ENCODE data around the gene RMDN2. TPM values are rescaled to one million over a fixed set of nuclear protein-coding genes. Genes with fewer than 3 reads are reported as not detected.

RMDN2 gene
- total RNA-seq, 1 donor from 2014 or later: 5.1 TPM

- no peak overlapping the region for H3K27ac Mint-ChIP-seq (ENCODE audit: unreplicated experiment)
- H3K27me3 ChIP-seq (ENCODE audit: insufficient read depth, low read length): no peaks in the 10 kb centered on the region
- H3K9ac ChIP-seq (ENCODE audit: low read length): no peak overlapping the region
- H3K36me3 ChIP-seq (ENCODE audit: insufficient read depth, low read length): no peaks in the 10 kb centered on the region
- peaks cover 17% of the 10 kb centered on the region for H3K4me1 Mint-ChIP-seq (ENCODE audit: low read depth, unreplicated experiment)
- no peaks in the 10 kb centered on the region for H3K36me3 Mint-ChIP-seq (ENCODE audit: low read depth, unreplicated experiment)
- H4K20me1 ChIP-seq (ENCODE audit: insufficient read depth, low read length): no peaks in the 10 kb centered on the region
- H2AFZ ChIP-seq (ENCODE audit: low read depth, low read length): no peak overlapping the region
- DNase-seq (ENCODE audit: low read depth): peak; percentile 88
- no peak overlapping the region for H3K27ac ChIP-seq (ENCODE audit: low read depth, low read length)
- H3K4me3 ChIP-seq (ENCODE audit: insufficient read depth, low read depth, low read length): no peak overlapping the region
- H3K27me3 Mint-ChIP-seq (ENCODE audit: low read depth, unreplicated experiment): no peaks in the 10 kb centered on the region
- H3K4me3 Mint-ChIP-seq (ENCODE audit: unreplicated experiment): no peak overlapping the region
- H3K4me2 ChIP-seq (ENCODE audit: low read length): peak overlapping the region; percentile 23
- no peaks in the 10 kb centered on the region for H3K79me2 ChIP-seq (ENCODE audit: insufficient read depth, low read length)
- TF ChIP-seq EZH2 (IDR thresholded peaks at IDR 0.05; ENCODE audit: insufficient read depth, low read length) (no peak), CTCF (IDR thresholded peaks at IDR 0.05; ENCODE audit: insufficient read depth, low read depth, low read length) (no peak)
- H3K4me1 ChIP-seq (ENCODE audit: insufficient read depth, low read length): peaks cover 22% of the 10 kb centered on the region
- no peaks in the 10 kb centered on the region for H3K9me3 ChIP-seq (ENCODE audit: insufficient read depth, low read depth, low read length)
- no peaks in the 10 kb centered on the region for H3K9me3 Mint-ChIP-seq (ENCODE audit: unreplicated experiment)
- no peak for FAIRE-seq
Observed at GRCh38 chr2:37920570-37920969, 4.5 kb upstream of the RMDN2 start.

DNA sequence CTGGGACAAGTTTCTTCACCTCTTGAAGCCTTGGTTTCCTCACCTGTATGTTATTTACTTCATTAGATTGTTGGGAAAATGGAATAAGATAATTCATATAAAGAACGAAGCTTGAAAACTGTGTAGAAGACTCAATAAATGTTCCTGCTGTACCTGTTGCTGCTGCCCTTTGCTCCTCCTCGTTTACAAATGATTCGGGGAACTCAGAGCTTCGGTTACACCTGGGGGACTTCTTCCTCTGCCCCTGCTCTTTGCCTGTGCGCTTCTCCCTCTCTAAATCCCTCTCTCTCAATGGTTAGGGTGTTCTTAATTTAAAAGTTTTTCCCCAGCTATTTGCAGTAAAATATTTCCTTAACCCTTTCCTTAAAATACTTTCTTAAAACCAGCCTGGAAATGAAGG, 3.3 kb upstream of the RMDN2 start:
- H3K9me3 ChIP-seq (ENCODE audit: insufficient read depth, low read depth, low read length): no peaks in the 10 kb centered on the region
- no peaks in the 10 kb centered on the region for H4K20me1 ChIP-seq (ENCODE audit: insufficient read depth, low read length)
- Mint-ChIP-seq H3K27ac (ENCODE audit: unreplicated experiment) (no peak overlapping the region), H3K4me1 (ENCODE audit: low read depth, unreplicated experiment) (peaks cover 17% of the 10 kb centered on the region), H3K4me3 (ENCODE audit: unreplicated experiment) (no peak overlapping the region), H3K36me3 (ENCODE audit: low read depth, unreplicated experiment) (no peaks in the 10 kb centered on the region), H3K9me3 (ENCODE audit: unreplicated experiment) (no peaks in the 10 kb centered on the region), H3K27me3 (ENCODE audit: low read depth, unreplicated experiment) (no peaks in the 10 kb centered on the region)
- TF ChIP-seq CTCF (IDR thresholded peaks at IDR 0.05; ENCODE audit: insufficient read depth, low read depth, low read length) (no peak), EZH2 (IDR thresholded peaks at IDR 0.05; ENCODE audit: insufficient read depth, low read length) (no peak)
- H3K27ac ChIP-seq (ENCODE audit: low read depth, low read length): no peak overlapping the region
- no peaks in the 10 kb centered on the region for H3K36me3 ChIP-seq (ENCODE audit: insufficient read depth, low read length)
- FAIRE-seq (no peak), DNase-seq (ENCODE audit: low read depth) (no peak)
- no peak overlapping the region for H3K4me2 ChIP-seq (ENCODE audit: low read length)
- H3K79me2 ChIP-seq (ENCODE audit: insufficient read depth, low read length): no peaks in the 10 kb centered on the region
- no peak overlapping the region for H3K4me3 ChIP-seq (ENCODE audit: insufficient read depth, low read depth, low read length)
- no peak overlapping the region for H3K9ac ChIP-seq (ENCODE audit: low read length)
- no peak overlapping the region for H2AFZ ChIP-seq (ENCODE audit: low read depth, low read length)
- no peaks in the 10 kb centered on the region for H3K27me3 ChIP-seq (ENCODE audit: insufficient read depth, low read length)
- H3K4me1 ChIP-seq (ENCODE audit: insufficient read depth, low read length): peaks cover 17% of the 10 kb centered on the region

GRCh38 chr2:37923308-37924055, 1.6 kb upstream of the RMDN2 start:
- Histone ChIP-seq H4K20me1 (ENCODE audit: insufficient read depth, low read length) (no peaks in the 10 kb centered on the region), H3K36me3 (ENCODE audit: insufficient read depth, low read length) (no peaks in the 10 kb centered on the region), H3K4me1 (ENCODE audit: insufficient read depth, low read length) (peaks cover 12% of the 10 kb centered on the region), H2AFZ (ENCODE audit: low read depth, low read length) (no peak overlapping the region), H3K27ac (ENCODE audit: low read depth, low read length) (no peak overlapping the region), H3K9ac (ENCODE audit: low read length) (no peak overlapping the region), H3K4me2 (ENCODE audit: low read length) (no peak overlapping the region), H3K79me2 (ENCODE audit: insufficient read depth, low read length) (no peaks in the 10 kb centered on the region), H3K4me3 (ENCODE audit: insufficient read depth, low read depth, low read length) (no peak overlapping the region), H3K9me3 (ENCODE audit: insufficient read depth, low read depth, low read length) (no peaks in the 10 kb centered on the region), H3K27me3 (ENCODE audit: insufficient read depth, low read length) (no peaks in the 10 kb centered on the region)
- FAIRE-seq (no peak), DNase-seq (ENCODE audit: low read depth) (no peak)
- H3K4me1 Mint-ChIP-seq (ENCODE audit: low read depth, unreplicated experiment): peaks cover 17% of the 10 kb centered on the region
- H3K36me3 Mint-ChIP-seq (ENCODE audit: low read depth, unreplicated experiment): no peaks in the 10 kb centered on the region
- H3K9me3 Mint-ChIP-seq (ENCODE audit: unreplicated experiment): no peaks in the 10 kb centered on the region
- peak overlapping the region; percentile 20 for H3K4me3 Mint-ChIP-seq (ENCODE audit: unreplicated experiment)
- H3K27ac Mint-ChIP-seq (ENCODE audit: unreplicated experiment): no peak overlapping the region
- no peaks in the 10 kb centered on the region for H3K27me3 Mint-ChIP-seq (ENCODE audit: low read depth, unreplicated experiment)
- TF ChIP-seq CTCF (IDR thresholded peaks at IDR 0.05; ENCODE audit: insufficient read depth, low read depth, low read length) (no peak), EZH2 (IDR thresholded peaks at IDR 0.05; ENCODE audit: insufficient read depth, low read length) (no peak)

Measured in astrocyte (in vitro differentiated cells and primary cell).